ENCODE data around the gene ELAPOR2.

The ELAPOR2 gene

DNA sequence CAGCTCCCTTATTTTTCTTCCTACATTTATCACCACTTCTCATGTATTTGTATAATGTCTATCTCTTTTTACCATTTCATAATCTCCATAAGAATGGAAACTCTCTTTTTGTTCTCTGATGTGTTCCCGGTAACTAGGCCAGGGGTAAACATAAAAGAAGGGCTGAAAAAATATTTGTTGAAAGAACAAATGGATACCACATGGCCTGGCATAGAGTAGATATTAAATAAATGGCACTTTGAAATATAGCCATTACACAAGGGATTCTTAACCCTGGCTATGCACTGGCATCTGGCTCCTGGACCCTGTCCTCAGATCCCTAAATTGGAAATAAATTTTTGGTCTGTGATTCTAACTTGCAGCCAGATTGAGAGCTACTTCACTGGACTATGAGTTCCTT lies 30.4 kb downstream of the ELAPOR2 start:
- ATAC-seq (ENCODE audit: insufficient read depth, low read depth) (no peak), DNase-seq (no peak)
- H3K9me3 ChIP-seq (ENCODE audit: insufficient read depth, low read length, severe bottlenecking) = no peaks in the 10 kb centered on the region
- TF ChIP-seq EZH2 (IDR thresholded peaks at IDR 0.05; ENCODE audit: borderline replicate concordance, low read depth, low read length, severe bottlenecking) = no peak
- TF ChIP-seq, protein P1, sequence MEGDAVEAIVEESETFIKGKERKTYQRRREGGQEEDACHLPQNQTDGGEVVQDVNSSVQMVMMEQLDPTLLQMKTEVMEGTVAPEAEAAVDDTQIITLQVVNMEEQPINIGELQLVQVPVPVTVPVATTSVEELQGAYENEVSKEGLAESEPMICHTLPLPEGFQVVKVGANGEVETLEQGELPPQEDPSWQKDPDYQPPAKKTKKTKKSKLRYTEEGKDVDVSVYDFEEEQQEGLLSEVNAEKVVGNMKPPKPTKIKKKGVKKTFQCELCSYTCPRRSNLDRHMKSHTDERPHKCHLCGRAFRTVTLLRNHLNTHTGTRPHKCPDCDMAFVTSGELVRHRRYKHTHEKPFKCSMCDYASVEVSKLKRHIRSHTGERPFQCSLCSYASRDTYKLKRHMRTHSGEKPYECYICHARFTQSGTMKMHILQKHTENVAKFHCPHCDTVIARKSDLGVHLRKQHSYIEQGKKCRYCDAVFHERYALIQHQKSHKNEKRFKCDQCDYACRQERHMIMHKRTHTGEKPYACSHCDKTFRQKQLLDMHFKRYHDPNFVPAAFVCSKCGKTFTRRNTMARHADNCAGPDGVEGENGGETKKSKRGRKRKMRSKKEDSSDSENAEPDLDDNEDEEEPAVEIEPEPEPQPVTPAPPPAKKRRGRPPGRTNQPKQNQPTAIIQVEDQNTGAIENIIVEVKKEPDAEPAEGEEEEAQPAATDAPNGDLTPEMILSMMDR (IDR thresholded peaks at IDR 0.05; ENCODE audit: borderline replicate concordance, extremely low read depth, low read length, poor library complexity, severe bottlenecking) = no peak
- no peaks in the 10 kb centered on the region for H4K20me1 ChIP-seq (ENCODE audit: insufficient read depth, low read length)
- H3K4me1 ChIP-seq (ENCODE audit: insufficient read depth, low read length) = no peaks in the 10 kb centered on the region
- H2AFZ ChIP-seq (ENCODE audit: low read depth, low read length) = no peak overlapping the region
- H3K9ac ChIP-seq (ENCODE audit: low read depth, low read length) = no peak overlapping the region
- no peaks in the 10 kb centered on the region for H3K27me3 ChIP-seq (ENCODE audit: insufficient read depth, low read length, poor library complexity)
- no peak overlapping the region for H3K4me2 ChIP-seq (ENCODE audit: insufficient read depth, low read length)
- H3K4me3 ChIP-seq (ENCODE audit: low read depth in 1 of 2, low read length in 2 of 2) = no peak overlapping the region
- H3K27ac ChIP-seq (ENCODE audit: low read length) = no peak overlapping the region
- no peaks in the 10 kb centered on the region for H3K36me3 ChIP-seq (ENCODE audit: insufficient read depth, low read length)
- no peaks in the 10 kb centered on the region for H3K79me2 ChIP-seq (ENCODE audit: insufficient read depth, low read length)

DNA sequence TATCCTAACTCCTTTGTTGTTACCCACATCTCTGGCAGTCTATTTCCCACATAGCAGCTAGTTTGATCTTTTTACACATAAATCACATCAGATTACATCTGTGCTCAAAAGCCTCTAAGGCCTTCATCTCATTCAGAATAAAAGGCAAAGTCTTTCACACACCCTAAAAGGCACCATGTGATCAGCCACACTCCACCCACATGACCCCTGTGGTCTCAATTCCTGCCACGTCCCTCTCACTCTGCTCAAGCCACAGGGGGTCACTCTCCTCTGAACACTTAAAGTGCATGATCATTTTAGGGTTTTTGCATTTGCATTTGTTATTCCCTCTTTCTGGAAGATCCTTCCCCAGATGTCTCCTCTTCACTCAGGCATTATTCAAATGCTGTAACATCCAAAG lies 30.8 kb downstream of the ELAPOR2 start:
- Histone ChIP-seq H3K4me3 (ENCODE audit: low read depth in 1 of 2, low read length in 2 of 2) (no peak overlapping the region), H3K79me2 (ENCODE audit: insufficient read depth, low read length) (no peaks in the 10 kb centered on the region), H3K4me1 (ENCODE audit: insufficient read depth, low read length) (no peaks in the 10 kb centered on the region), H3K9me3 (ENCODE audit: insufficient read depth, low read length, severe bottlenecking) (no peaks in the 10 kb centered on the region), H3K36me3 (ENCODE audit: insufficient read depth, low read length) (no peaks in the 10 kb centered on the region), H3K9ac (ENCODE audit: low read depth, low read length) (no peak overlapping the region), H3K27ac (ENCODE audit: low read length) (no peak overlapping the region), H3K27me3 (ENCODE audit: insufficient read depth, low read length, poor library complexity) (no peaks in the 10 kb centered on the region), H3K4me2 (ENCODE audit: insufficient read depth, low read length) (no peak overlapping the region), H2AFZ (ENCODE audit: low read depth, low read length) (no peak overlapping the region), H4K20me1 (ENCODE audit: insufficient read depth, low read length) (no peaks in the 10 kb centered on the region)
- ATAC-seq (ENCODE audit: insufficient read depth, low read depth) = no peak
- DNase-seq = no peak
- TF ChIP-seq EZH2 (IDR thresholded peaks at IDR 0.05; ENCODE audit: borderline replicate concordance, low read depth, low read length, severe bottlenecking) = no peak
- TF ChIP-seq, protein P1 (IDR thresholded peaks at IDR 0.05; ENCODE audit: borderline replicate concordance, extremely low read depth, low read length, poor library complexity, severe bottlenecking) = no peak

DNA sequence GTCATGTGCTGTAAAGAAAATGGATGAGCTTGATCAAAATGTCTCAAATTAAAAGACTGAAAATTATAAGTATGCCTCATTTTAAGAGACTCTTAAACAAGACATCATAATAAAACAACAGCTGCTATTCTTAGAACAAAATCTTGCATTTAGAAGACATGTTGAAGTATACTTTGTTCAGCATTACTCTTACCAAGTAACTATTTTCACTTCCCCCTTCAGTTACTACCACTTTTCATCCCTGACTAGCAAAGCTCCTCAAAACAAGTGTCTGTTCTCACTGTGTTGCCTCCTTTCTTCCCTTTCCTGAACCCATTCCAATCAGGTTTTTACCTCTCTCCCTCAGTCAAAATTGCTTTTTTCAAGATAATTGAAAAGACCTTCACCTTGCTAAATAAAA lies 31.6 kb downstream of the ELAPOR2 start:
- no peaks in the 10 kb centered on the region for H4K20me1 ChIP-seq (ENCODE audit: insufficient read depth, low read length)
- ATAC-seq (ENCODE audit: insufficient read depth, low read depth) = no peak
- H3K27ac ChIP-seq (ENCODE audit: low read length) = no peak overlapping the region
- no peak overlapping the region for H3K4me3 ChIP-seq (ENCODE audit: low read depth in 1 of 2, low read length in 2 of 2)
- no peak overlapping the region for H3K9ac ChIP-seq (ENCODE audit: low read depth, low read length)
- TF ChIP-seq, protein P1 (IDR thresholded peaks at IDR 0.05; ENCODE audit: borderline replicate concordance, extremely low read depth, low read length, poor library complexity, severe bottlenecking) = no peak
- no peak for TF ChIP-seq EZH2 (IDR thresholded peaks at IDR 0.05; ENCODE audit: borderline replicate concordance, low read depth, low read length, severe bottlenecking)
- no peaks in the 10 kb centered on the region for H3K4me1 ChIP-seq (ENCODE audit: insufficient read depth, low read length)
- DNase-seq = no peak
- no peaks in the 10 kb centered on the region for H3K9me3 ChIP-seq (ENCODE audit: insufficient read depth, low read length, severe bottlenecking)
- no peaks in the 10 kb centered on the region for H3K79me2 ChIP-seq (ENCODE audit: insufficient read depth, low read length)
- no peaks in the 10 kb centered on the region for H3K36me3 ChIP-seq (ENCODE audit: insufficient read depth, low read length)
- no peaks in the 10 kb centered on the region for H3K27me3 ChIP-seq (ENCODE audit: insufficient read depth, low read length, poor library complexity)
- H2AFZ ChIP-seq (ENCODE audit: low read depth, low read length) = no peak overlapping the region
- no peak overlapping the region for H3K4me2 ChIP-seq (ENCODE audit: insufficient read depth, low read length)

DNA sequence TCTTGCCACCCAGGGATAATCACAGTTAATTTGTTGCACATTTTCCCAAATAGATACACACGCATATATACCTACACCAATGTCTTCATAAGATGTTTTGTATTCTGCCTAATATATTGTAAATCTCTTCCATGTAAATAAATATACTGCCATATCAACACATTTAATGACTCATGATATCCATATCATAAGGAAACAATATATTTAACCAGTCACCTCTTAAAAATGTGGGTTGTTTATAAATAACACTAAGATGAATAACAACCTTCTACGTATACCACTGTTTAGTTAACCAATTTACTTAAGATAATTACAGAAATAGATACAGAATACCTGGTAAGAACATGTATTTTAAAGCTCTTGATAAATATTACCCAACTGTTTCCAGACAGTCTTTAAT lies 38.2 kb downstream of the ELAPOR2 start:
- Histone ChIP-seq H3K9ac (ENCODE audit: low read depth, low read length) (no peak overlapping the region), H2AFZ (ENCODE audit: low read depth, low read length) (no peak overlapping the region)

More for the DNA sequence above, 38.2 kb downstream of the ELAPOR2 start:
- Histone ChIP-seq H3K4me1 (ENCODE audit: insufficient read depth, low read length) (no peaks in the 10 kb centered on the region), H3K79me2 (ENCODE audit: insufficient read depth, low read length) (no peaks in the 10 kb centered on the region), H3K36me3 (ENCODE audit: insufficient read depth, low read length) (no peaks in the 10 kb centered on the region), H4K20me1 (ENCODE audit: insufficient read depth, low read length) (no peaks in the 10 kb centered on the region), H3K4me2 (ENCODE audit: insufficient read depth, low read length) (no peak overlapping the region), H3K27me3 (ENCODE audit: insufficient read depth, low read length, poor library complexity) (no peaks in the 10 kb centered on the region), H3K9me3 (ENCODE audit: insufficient read depth, low read length, severe bottlenecking) (no peaks in the 10 kb centered on the region), H3K27ac (ENCODE audit: low read length) (no peak overlapping the region), H3K4me3 (ENCODE audit: low read depth in 1 of 2, low read length in 2 of 2) (no peak overlapping the region)
- ATAC-seq (ENCODE audit: insufficient read depth, low read depth) (no peak), DNase-seq (no peak)
- TF ChIP-seq, protein P1 (IDR thresholded peaks at IDR 0.05; ENCODE audit: borderline replicate concordance, extremely low read depth, low read length, poor library complexity, severe bottlenecking) = no peak
- no peak for TF ChIP-seq EZH2 (IDR thresholded peaks at IDR 0.05; ENCODE audit: borderline replicate concordance, low read depth, low read length, severe bottlenecking)
